NK-92 (cell line): Measurements from ENCODE around the gene SLC5A11.
"Not testable (repeated sequence)": the region's sequence is repeated elsewhere in the genome, so short reads cannot be mapped to it uniquely, and the experiment has no call there.

ENCODE experiments used
- DNase-seq: peaks from one replicate; lab custom pipeline; 2025; ENCODE audit not compliant: unreplicated experiment; lab: John Stamatoyannopoulos, UW

The SLC5A11 gene

GRCh38 chr16:24856871-24857270 lies 11.1 kb downstream of the SLC5A11 start:
- not testable (repeated sequence) for DNase-seq

- no peak for DNase-seq
These were observed 12.7 kb downstream of the SLC5A11 start for GRCh38 chr16:24858219-24859041.

- DNase-seq: no peak
These were observed 15.7 kb downstream of the SLC5A11 start for GRCh38 chr16:24861461-24861860.

GRCh38 chr16:24863582-24864437 lies 18.0 kb downstream of the SLC5A11 start:
- no peak for DNase-seq

GRCh38 chr16:24869033-24869432 lies 23.3 kb downstream of the SLC5A11 start:
- DNase-seq: no peak

- no peak for DNase-seq
These were observed 26.1 kb downstream of the SLC5A11 start for GRCh38 chr16:24871891-24872290.

GRCh38 chr16:24873028-24873427 lies 27.3 kb downstream of the SLC5A11 start:
- no peak for DNase-seq

GRCh38 chr16:24875466-24875865 lies 29.7 kb downstream of the SLC5A11 start:
- DNase-seq: no peak

- no peak for DNase-seq
These were observed 30.5 kb downstream of the SLC5A11 start for GRCh38 chr16:24876231-24876630.

- DNase-seq: no peak
These were observed 33.9 kb downstream of the SLC5A11 start for GRCh38 chr16:24879684-24880083.

- no peak for DNase-seq
These were observed 38.0 kb downstream of the SLC5A11 start for GRCh38 chr16:24883714-24884151.

- DNase-seq: no peak
These were observed 41.7 kb downstream of the SLC5A11 start for GRCh38 chr16:24887472-24887871.

GRCh38 chr16:24890746-24891145 lies 45.0 kb downstream of the SLC5A11 start:
- no peak for DNase-seq

GRCh38 chr16:24896439-24896838 lies 50.7 kb downstream of the SLC5A11 start:
- no peak for DNase-seq

GRCh38 chr16:24897522-24897921 lies 51.8 kb downstream of the SLC5A11 start:
- not testable (repeated sequence) for DNase-seq

- DNase-seq: no peak
These were observed 54.5 kb downstream of the SLC5A11 start for GRCh38 chr16:24900230-24900629.

GRCh38 chr16:24906199-24906808 lies 60.5 kb downstream of the SLC5A11 start:
- DNase-seq: no peak

GRCh38 chr16:24906901-24907300 lies 61.1 kb downstream of the SLC5A11 start:
- DNase-seq: no peak

- DNase-seq: no peak
These were observed 63.0 kb downstream of the SLC5A11 start for GRCh38 chr16:24908716-24909115.

- DNase-seq: no peak
These were observed 64.1 kb downstream of the SLC5A11 start for GRCh38 chr16:24909856-24910255.

- DNase-seq: no peak
These were observed 69.3 kb downstream of the SLC5A11 start for GRCh38 chr16:24915019-24915418.

GRCh38 chr16:24915576-24915975 lies 69.8 kb downstream of the SLC5A11 start:
- DNase-seq: no peak
